GM12878 (cell line): ENCODE measurements around the gene CD164.

Experiments
- BCLAF1 ChIP-seq: fragments of 450-650 bp; IDR thresholded peaks from 2 replicates; pipeline ENCODE4 v1.6.1; 2017; ENCODE audit warnings: antibody characterized with exemption, mild to moderate bottlenecking, moderate library complexity
- CEBPB ChIP-seq, 2 experiments: fragments of 150-350 bp in 1 of 2; IDR thresholded peaks; 2 replicates each; pipeline ENCODE4 v1.6.1; 2012 to 2014; ENCODE audit warnings: low read depth in 2 of 2, low read length in 2 of 2, borderline replicate concordance in 1 of 2, inconsistent platforms in 1 of 2
- CTCF ChIP-seq, 3 experiments: IDR thresholded peaks in 2 of 3; conservative IDR thresholded peaks in 1 of 3; 2 replicates each; pipeline ENCODE4 v1.5.1; 2011; ENCODE audit warnings: low read depth in 3 of 3, low read length in 3 of 3, mild to moderate bottlenecking in 3 of 3, control low read depth in 2 of 3, moderate library complexity in 2 of 3, inconsistent platforms in 1 of 3, mixed read lengths in 1 of 3; ENCODE audit not compliant: control insufficient read depth in 2 of 3, insufficient read depth in 1 of 3; ENCODE audit errors: extremely low read depth in 1 of 3
- EP300 ChIP-seq, 2 experiments: fragments of 150-350 bp in 1 of 2; IDR thresholded peaks; 2 replicates each; pipeline ENCODE4 v1.6.1; 2011 to 2012; ENCODE audit warnings: low read depth in 2 of 2, low read length in 2 of 2, borderline replicate concordance in 1 of 2, improper control_type of control experiment in 1 of 2, inconsistent platforms in 1 of 2; ENCODE audit not compliant: control insufficient read depth in 1 of 2
- EZH2 ChIP-seq: IDR thresholded peaks from 2 replicates; pipeline ENCODE4 v1.6.1; 2012; ENCODE audit warnings: low read depth, mild to moderate bottlenecking, control low read depth, inconsistent platforms, low read length, borderline replicate concordance; ENCODE audit not compliant: control insufficient read depth
- MYC ChIP-seq: IDR thresholded peaks from 2 replicates; pipeline ENCODE4 v1.6.1; 2011; ENCODE audit warnings: mild to moderate bottlenecking, low read length, moderate library complexity, inconsistent platforms; ENCODE audit not compliant: insufficient read depth, insufficient replicate concordance, insufficient read length, severe bottlenecking
- POLR2AphosphoS5 ChIP-seq: IDR thresholded peaks from 2 replicates; pipeline ENCODE4 v1.6.1; 2011; ENCODE audit warnings: mild to moderate bottlenecking, low read length, inconsistent platforms
- REST ChIP-seq: IDR thresholded peaks from 2 replicates; pipeline ENCODE4 v1.6.1; 2012; ENCODE audit warnings: mild to moderate bottlenecking, low read depth, low read length
- SPI1 ChIP-seq: IDR thresholded peaks from 2 replicates; pipeline ENCODE4 v1.6.1; 2011; ENCODE audit warnings: low read depth, mild to moderate bottlenecking, low read length, moderate library complexity, borderline replicate concordance; ENCODE audit not compliant: insufficient read depth
- TCF3 ChIP-seq: IDR thresholded peaks from 2 replicates; pipeline ENCODE4 v1.6.1; 2012; ENCODE audit warnings: low read depth, mild to moderate bottlenecking, low read length, borderline replicate concordance; ENCODE audit not compliant: insufficient read depth
- TF ChIP-seq, protein P1 (sequence below): IDR thresholded peaks from 2 replicates; pipeline ENCODE4 v1.6.1; 2012; ENCODE audit warnings: low read depth, low read length, improper control_type of control experiment
- TF ChIP-seq, protein P2 (sequence below): fragments of 450-650 bp; IDR thresholded peaks from 2 replicates; pipeline ENCODE4 v1.6.1; 2017; ENCODE audit warnings: mild to moderate bottlenecking, moderate library complexity

DNA sequence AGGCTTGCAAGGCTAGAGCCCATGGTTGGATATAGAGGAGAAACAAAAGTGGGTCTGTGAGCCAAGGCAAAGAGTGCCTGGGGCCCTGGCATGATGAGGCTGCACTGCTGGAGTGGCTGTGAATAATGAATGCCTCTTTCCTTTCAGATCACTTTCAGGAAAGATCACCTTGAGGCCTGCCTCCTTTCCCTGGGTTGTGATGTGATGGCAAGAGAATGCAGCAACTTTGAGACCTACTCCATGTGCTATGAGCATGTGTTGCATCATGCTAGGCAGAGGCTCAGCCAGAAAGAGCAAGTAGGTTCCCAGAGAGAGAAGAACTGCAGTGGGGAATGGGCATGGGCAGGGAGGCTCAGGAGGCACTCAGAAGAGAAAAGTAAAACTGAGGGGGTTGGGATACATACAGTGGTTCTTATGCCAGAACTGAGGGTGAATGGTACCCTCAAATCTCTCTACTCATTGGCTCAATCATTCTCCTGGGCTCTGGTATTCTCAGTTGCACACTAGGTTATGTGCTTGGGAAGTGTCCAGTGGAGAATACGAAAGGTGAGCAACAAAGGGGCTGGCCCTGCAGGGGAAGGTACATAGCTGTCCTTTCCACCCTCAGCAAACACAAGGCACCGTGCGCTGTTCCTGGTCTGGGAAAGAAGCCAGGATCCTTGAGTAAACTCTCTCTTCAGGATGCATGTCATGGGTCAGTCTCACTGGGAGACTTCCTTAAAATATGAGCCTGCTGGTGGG, 45.9 kb downstream of the CD164 start:
- TF ChIP-seq POLR2AphosphoS5 (no peak), EZH2 (no peak), TCF3 (no peak), MYC (no peak), REST (no peak), BCLAF1 (no peak), CTCF (IDR thresholded peaks at IDR 0.05 in 2 of 3, conservative IDR thresholded peaks at IDR 0.05 in 1 of 3; ENCODE audit: control insufficient read depth in 2 of 3, extremely low read depth in 1 of 3, insufficient read depth in 1 of 3, low read depth in 3 of 3, low read length in 3 of 3) (no peak), CEBPB (IDR thresholded peaks at IDR 0.05; ENCODE audit: borderline replicate concordance in 1 of 2, low read depth in 2 of 2, low read length in 2 of 2) (no peak), SPI1 (no peak), EP300 (IDR thresholded peaks at IDR 0.05; ENCODE audit: borderline replicate concordance in 1 of 2, control insufficient read depth in 1 of 2, low read depth in 2 of 2, low read length in 2 of 2) (no peak)
- TF ChIP-seq, protein P1, sequence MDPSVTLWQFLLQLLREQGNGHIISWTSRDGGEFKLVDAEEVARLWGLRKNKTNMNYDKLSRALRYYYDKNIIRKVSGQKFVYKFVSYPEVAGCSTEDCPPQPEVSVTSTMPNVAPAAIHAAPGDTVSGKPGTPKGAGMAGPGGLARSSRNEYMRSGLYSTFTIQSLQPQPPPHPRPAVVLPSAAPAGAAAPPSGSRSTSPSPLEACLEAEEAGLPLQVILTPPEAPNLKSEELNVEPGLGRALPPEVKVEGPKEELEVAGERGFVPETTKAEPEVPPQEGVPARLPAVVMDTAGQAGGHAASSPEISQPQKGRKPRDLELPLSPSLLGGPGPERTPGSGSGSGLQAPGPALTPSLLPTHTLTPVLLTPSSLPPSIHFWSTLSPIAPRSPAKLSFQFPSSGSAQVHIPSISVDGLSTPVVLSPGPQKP = no peak
- TF ChIP-seq, protein P2, sequence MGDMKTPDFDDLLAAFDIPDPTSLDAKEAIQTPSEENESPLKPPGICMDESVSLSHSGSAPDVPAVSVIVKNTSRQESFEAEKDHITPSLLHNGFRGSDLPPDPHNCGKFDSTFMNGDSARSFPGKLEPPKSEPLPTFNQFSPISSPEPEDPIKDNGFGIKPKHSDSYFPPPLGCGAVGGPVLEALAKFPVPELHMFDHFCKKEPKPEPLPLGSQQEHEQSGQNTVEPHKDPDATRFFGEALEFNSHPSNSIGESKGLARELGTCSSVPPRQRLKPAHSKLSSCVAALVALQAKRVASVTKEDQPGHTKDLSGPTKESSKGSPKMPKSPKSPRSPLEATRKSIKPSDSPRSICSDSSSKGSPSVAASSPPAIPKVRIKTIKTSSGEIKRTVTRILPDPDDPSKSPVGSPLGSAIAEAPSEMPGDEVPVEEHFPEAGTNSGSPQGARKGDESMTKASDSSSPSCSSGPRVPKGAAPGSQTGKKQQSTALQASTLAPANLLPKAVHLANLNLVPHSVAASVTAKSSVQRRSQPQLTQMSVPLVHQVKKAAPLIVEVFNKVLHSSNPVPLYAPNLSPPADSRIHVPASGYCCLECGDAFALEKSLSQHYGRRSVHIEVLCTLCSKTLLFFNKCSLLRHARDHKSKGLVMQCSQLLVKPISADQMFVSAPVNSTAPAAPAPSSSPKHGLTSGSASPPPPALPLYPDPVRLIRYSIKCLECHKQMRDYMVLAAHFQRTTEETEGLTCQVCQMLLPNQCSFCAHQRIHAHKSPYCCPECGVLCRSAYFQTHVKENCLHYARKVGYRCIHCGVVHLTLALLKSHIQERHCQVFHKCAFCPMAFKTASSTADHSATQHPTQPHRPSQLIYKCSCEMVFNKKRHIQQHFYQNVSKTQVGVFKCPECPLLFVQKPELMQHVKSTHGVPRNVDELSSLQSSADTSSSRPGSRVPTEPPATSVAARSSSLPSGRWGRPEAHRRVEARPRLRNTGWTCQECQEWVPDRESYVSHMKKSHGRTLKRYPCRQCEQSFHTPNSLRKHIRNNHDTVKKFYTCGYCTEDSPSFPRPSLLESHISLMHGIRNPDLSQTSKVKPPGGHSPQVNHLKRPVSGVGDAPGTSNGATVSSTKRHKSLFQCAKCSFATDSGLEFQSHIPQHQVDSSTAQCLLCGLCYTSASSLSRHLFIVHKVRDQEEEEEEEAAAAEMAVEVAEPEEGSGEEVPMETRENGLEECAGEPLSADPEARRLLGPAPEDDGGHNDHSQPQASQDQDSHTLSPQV = no peak
